ENCODE data around the gene HDAC5.

HDAC5 gene

GRCh38 chr17:44123356-44124117 is at the start of gene HDAC5:
Gene HDAC5, minus strand, starts transcription at chr17:44123641. Its CDS starts 6,126 bp downstream, at chr17:44117515.
- peak within 1 kb of the TSS; percentile 82 for H3K4me3 ChIP-seq (ENCODE audit: control insufficient read depth, low read depth, low read length)
- DNase-seq (ENCODE audit: low read depth) = peak; percentile 69
- TF ChIP-seq CTCF (IDR thresholded peaks at IDR 0.05; ENCODE audit: control insufficient read depth, insufficient read depth, low read depth, low read length, missing control alignments) = peak; percentile 71

DNA sequence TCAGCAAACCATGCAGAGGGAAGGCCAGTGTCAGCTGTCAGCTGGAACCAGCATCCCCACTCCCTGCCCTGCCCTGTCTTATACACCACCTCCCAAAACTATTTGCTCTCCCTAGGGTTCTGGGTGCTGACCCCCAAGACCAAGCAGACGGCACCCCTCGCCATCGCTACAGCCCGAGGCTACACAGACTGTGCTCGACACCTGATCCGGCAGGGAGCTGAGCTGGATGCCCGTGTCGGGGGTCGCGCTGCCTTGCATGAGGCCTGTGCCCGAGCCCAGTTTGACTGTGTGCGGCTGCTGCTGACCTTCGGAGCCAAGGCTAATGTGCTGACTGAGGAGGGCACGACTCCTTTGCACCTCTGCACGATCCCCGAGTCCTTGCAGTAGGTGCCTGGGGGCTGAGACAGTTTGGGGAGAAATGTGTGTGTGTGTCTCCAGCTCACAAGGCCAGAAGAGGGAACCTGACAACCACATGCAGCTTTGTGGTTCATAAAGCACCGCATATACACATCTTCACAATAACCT is 48.6 kb upstream of the HDAC5 start:
- no peak for TF ChIP-seq CTCF (IDR thresholded peaks at IDR 0.05; ENCODE audit: control insufficient read depth, insufficient read depth, low read depth, low read length, missing control alignments)
- no peak overlapping the region for H3K4me3 ChIP-seq (ENCODE audit: control insufficient read depth, low read depth, low read length)
- DNase-seq (ENCODE audit: low read depth) = no peak

DNA sequence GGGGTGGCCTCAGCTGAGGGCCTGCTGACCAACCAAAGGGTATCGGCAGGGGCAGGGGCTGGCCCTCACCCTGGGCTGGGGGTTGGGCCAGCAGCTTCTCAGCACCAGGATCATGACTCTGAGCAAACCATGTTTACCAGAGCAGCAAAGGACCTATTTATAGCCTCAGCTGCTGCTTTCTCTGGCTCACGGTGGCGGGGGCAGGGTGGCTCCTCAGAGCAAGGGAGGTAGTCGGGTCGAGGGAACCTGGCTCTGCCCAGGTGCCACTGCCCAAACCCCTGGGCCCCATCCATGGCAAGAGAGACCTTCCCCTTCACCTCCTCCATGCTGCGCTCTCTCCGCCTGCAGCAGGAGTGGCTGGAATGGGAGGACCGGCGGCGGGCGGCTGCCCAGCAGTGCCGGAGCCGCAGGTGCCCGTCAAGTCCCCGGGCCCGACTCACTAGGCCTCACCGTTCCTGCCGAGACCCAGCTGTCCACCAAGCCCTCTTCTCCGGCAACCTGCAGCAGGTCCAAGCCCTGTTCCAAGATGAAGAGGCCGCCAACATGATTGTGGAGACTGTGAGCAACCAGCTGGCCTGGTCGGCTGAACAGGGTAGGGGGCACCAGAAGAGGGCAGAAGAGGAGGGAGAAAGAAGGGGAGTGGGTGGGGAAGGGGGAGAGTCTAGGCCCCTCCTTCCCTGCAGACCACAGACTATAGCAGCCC is 47.2 kb upstream of the HDAC5 start, which contains the start of gene ASB16:
Gene ASB16, plus strand, starts transcription at position 206 of the 703 bp plus-strand sequence. Its CDS starts 86 bp downstream, at position 292.
- peak within 1 kb of the TSS; percentile 18 for H3K4me3 ChIP-seq (ENCODE audit: control insufficient read depth, low read depth, low read length)
- TF ChIP-seq CTCF (IDR thresholded peaks at IDR 0.05; ENCODE audit: control insufficient read depth, insufficient read depth, low read depth, low read length, missing control alignments) = no peak
- no peak for DNase-seq (ENCODE audit: low read depth)

- DNase-seq (ENCODE audit: low read depth) = no peak
- TF ChIP-seq CTCF (IDR thresholded peaks at IDR 0.05; ENCODE audit: control insufficient read depth, insufficient read depth, low read depth, low read length, missing control alignments) = no peak
- no peak overlapping the region for H3K4me3 ChIP-seq (ENCODE audit: control insufficient read depth, low read depth, low read length)
Observed at GRCh38 chr17:44170135-44170498, 46.7 kb upstream of the HDAC5 start.

DNA sequence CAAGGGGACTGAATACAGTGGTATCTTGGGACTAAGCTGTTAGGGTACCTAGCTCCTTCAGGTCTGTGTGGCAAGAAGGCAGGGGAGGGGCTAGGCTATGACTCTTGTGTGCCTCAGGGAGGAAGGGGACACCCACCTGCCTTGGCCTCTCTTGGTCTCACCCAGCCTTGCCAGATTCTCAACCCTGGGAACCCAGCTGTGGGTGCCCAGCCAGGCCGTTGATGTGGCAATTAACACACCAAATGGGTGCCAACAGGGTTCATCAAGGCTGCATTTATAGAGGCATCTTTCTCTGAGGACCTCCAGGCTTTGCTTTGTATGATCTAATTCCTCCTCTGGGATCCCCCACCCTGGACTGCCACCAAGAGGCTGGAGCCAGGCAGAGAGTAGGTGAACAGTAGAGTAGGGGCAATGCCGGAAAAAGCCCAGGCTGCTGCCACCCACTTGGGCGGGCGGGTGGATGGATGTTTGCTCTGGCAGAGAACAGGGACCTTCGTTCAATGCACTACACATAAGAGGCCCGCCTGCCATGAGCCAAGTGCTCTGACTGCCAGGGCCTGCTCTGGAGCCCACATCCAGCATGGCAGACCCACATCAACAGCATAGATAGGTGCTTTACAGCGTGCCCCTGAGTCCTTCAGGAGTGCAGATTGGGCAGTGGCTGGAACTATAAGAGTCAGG is 43.9 kb upstream of the HDAC5 start:
- H3K4me3 ChIP-seq (ENCODE audit: control insufficient read depth, low read depth, low read length) = no peak overlapping the region
- no peak for TF ChIP-seq CTCF (IDR thresholded peaks at IDR 0.05; ENCODE audit: control insufficient read depth, insufficient read depth, low read depth, low read length, missing control alignments)
- DNase-seq (ENCODE audit: low read depth) = no peak

DNA sequence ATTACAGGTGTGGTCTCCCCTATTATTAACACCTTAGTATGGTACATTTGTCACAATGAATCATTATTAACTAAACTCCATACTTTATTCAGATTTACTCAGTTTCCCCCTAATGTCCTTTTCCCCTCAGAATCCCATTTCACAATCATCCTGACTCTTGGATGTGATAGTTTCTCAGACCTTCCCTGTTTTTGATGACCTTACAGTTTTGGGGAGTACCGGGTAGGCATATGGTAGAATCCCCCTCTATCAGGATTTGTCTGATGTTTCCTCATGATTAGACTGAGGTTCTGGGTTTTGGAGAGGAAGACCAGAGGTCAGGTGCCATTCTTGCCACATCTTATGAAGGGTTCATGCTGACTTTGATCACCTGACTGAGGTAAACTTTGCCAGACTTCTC is 41.0 kb upstream of the HDAC5 start:
- H3K4me3 ChIP-seq (ENCODE audit: control insufficient read depth, low read depth, low read length) = no peak overlapping the region
- no peak for DNase-seq (ENCODE audit: low read depth)
- TF ChIP-seq CTCF (IDR thresholded peaks at IDR 0.05; ENCODE audit: control insufficient read depth, insufficient read depth, low read depth, low read length, missing control alignments) = no peak

Data from AG09309 (cell line).